Right lobe of liver (tissue), 6 donors: Measurements from ENCODE around the gene MANSC4. TPM values are rescaled to one million over a fixed set of nuclear protein-coding genes. Genes with fewer than 3 reads are reported as not detected.

Source experiments
- ATAC-seq, 4 donors: fragments of 200-7000 bp; cut with Tn5 transposase; one replicate each; pipeline ENCODE4 v1.9.1; 2020; ENCODE audit warnings: mild to moderate bottlenecking in 4 of 4, moderate library complexity in 4 of 4
- DNase-seq, 3 donors: peaks; one replicate each; pipeline ENCODE4 v3.0.0-alpha.2; 2020
- H3K27ac ChIP-seq, 3 donors: fragments of 200-600 bp; one replicate each; pipeline ENCODE4 v1.8.0; 2022
- H3K27me3 ChIP-seq, 2 donors: fragments of 200-600 bp; one replicate each; pipeline ENCODE4 v1.8.0; 2022
- H3K36me3 ChIP-seq, 4 donors: fragments of 200-600 bp; sonication (generic) in 1 of 4; one replicate each; pipeline versions ENCODE4 v1.5.1 to v1.8.0; 2017 to 2022; ENCODE audit warnings: control low read depth in 1 of 4
- H3K4me1 ChIP-seq, 4 donors: fragments of 200-600 bp; sonication (generic) in 1 of 4; one replicate each; pipeline versions ENCODE4 v1.5.1 to v1.8.0; 2017 to 2022; ENCODE audit warnings: control low read depth in 1 of 4
- H3K4me3 ChIP-seq, 3 donors: fragments of 200-600 bp; one replicate each; pipeline ENCODE4 v1.8.0; 2022
- H3K9me3 ChIP-seq, 4 donors: fragments of 200-600 bp; sonication (generic) in 1 of 4; one replicate each; pipeline versions ENCODE4 v1.5.1 to v1.8.0; 2017 to 2022; ENCODE audit warnings: control low read depth in 1 of 4
- POLR2A ChIP-seq: fragments of 450-650 bp; IDR thresholded peaks from one replicate; pipeline ENCODE4 v1.6.1; 2017; ENCODE audit warnings: antibody characterized with exemption, mild to moderate bottlenecking
- WGBS: methylation state at CpG from one replicate; pipeline ENCODE4 v1.1.6; 2018; ENCODE audit warnings: low coverage, low lambda C conversion rate; ENCODE audit not compliant: insufficient coverage; ENCODE audit errors: missing lambda C conversion rate; 5-methylcytosine and 5-hydroxymethylcytosine counted together
- intact Hi-C, 2 donors: fragments of 100-400 bp; cut with DNase I; formaldehyde crosslinking; loops; one replicate each; pipeline versions ENCODE4 v1.11.2 to v1.14.1; 2022
- total RNA-seq, 6 experiments: library from RNA; depleted of rRNA in 2 of 6; stranded (reverse); fragments of >200 nt in 2 of 6; fragmentation: NEBNext Ultra II Directional in 3 of 6; extraction: Animal tissue kit (Norgen Biotek cat#: 25700) in 3 of 6; gene quantifications; one replicate each; pipeline versions ENCODE4 v1.1.0 to v1.2.4, GENCODE V29; 2016 to 2023
- TF ChIP-seq, protein P1 (sequence below), 4 donors: fragments of 200-600 bp in 3 of 4; fragments of 450-650 bp in 1 of 4; IDR thresholded peaks; one replicate each; pipeline versions ENCODE4 v1.5.1 to v1.8.0; 2016 to 2022; ENCODE audit warnings: antibody characterized with exemption in 4 of 4, mild to moderate bottlenecking in 2 of 4
- donor health status: DM: no; HTN: yes; CAD: no.
- donor health status: DM: no; HTN: no; CAD: no.
- donor health status: DM: no; HTN: no; CAD: no.
- donor health status: DM: no; HTN: yes; CAD: no.
- donor health status: DM: no; HTN: yes; CAD: no.

MANSC4 gene
- total RNA-seq, 6 experiments from 2014 or later: not detected

DNA sequence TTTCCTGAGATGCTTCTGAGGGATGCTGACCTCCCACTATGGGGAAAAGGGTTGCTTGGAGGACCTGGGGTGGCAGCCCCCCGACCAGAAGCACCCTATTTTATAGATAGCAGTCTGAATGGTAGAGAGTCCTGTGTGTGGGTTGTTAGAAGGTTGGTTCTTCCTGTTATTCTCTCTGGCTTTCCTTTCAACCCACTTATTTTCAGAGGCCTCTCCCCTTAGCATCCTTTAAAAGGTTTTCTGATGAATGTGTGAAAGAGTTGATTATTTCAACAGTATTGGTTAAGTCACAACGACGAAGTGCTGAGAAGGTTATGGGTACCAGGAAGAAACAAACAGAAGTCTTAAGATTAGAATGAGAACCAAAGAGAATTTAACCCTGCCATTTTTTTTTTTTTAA lies 20.8 kb upstream of the MANSC4 start:
- H3K36me3 ChIP-seq: peaks cover 0 to 21% (median 10%) of the 10 kb centered on the region in 4 donors
- DNase-seq (no peak), ATAC-seq (no peak)
- WGBS: 74% methylated on average over 3 of the region's 3 CpGs
- no peak overlapping the region for H3K27ac ChIP-seq
- no peaks in the 10 kb centered on the region for H3K27me3 ChIP-seq
- no peaks in the 10 kb centered on the region for H3K9me3 ChIP-seq
- TF ChIP-seq POLR2A: no peak
- TF ChIP-seq, protein P1, sequence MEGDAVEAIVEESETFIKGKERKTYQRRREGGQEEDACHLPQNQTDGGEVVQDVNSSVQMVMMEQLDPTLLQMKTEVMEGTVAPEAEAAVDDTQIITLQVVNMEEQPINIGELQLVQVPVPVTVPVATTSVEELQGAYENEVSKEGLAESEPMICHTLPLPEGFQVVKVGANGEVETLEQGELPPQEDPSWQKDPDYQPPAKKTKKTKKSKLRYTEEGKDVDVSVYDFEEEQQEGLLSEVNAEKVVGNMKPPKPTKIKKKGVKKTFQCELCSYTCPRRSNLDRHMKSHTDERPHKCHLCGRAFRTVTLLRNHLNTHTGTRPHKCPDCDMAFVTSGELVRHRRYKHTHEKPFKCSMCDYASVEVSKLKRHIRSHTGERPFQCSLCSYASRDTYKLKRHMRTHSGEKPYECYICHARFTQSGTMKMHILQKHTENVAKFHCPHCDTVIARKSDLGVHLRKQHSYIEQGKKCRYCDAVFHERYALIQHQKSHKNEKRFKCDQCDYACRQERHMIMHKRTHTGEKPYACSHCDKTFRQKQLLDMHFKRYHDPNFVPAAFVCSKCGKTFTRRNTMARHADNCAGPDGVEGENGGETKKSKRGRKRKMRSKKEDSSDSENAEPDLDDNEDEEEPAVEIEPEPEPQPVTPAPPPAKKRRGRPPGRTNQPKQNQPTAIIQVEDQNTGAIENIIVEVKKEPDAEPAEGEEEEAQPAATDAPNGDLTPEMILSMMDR (IDR thresholded peaks at IDR 0.05): no peak
- no peak overlapping the region for H3K4me3 ChIP-seq
- no peaks in the 10 kb centered on the region for H3K4me1 ChIP-seq
- intact Hi-C loops: no loop called here

DNA sequence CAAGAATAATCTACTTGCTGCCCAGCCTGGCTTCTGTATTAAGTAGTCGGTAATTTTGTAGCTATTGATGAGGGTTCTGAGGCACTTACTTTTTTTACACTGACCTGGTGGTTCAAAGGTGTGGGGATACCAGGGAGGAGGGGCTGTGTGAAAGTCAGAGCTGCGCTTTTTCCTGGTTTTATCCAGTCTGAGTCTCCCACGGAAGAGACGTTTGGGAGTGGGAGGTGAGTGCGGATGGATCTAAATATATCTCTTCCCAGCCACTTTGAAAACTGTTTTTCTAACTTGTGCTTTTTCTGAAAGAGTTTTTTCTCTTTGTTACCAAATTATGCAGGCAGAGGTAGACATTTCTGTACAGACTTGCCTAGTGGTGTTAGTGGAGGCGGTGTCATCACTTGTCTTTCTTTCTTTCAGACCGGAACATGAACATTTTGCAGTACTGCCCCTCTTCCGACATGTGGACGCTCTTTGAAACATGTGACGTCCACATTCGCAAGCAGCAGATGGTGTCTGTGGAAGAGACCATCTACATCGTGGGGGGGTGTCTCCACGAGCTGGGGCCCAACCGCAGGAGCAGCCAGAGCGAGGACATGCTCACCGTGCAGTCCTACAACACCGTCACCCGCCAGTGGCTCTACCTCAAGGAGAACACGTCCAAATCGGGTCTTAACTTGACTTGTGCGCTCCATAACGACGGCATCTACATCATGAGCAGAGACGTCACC lies 17.4 kb upstream of the MANSC4 start:
- DNase-seq: no peak

DNA sequence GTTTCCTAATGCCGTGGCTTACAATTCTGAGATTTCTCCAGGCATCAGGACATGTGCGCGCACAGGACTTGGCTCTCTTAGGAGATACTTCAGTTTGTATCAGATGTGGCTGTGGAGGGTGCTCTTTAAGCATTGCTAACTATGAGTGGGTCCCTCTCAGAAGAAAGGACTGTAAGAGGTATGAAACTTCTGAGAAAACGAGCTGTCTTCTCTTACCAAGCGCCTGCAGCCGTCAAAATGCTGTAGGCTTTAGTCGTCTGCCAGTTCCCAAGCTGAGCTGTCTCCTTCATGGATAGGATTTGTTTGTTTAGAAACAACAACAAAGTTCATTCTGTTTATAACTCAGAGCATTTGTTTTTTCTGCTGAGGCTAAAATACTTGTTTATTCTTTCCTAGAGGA lies 16.1 kb upstream of the MANSC4 start:
- intact Hi-C loops: no loop called here
- no peaks in the 10 kb centered on the region for H3K9me3 ChIP-seq
- H3K27me3 ChIP-seq: no peaks in the 10 kb centered on the region
- TF ChIP-seq, protein P1 (IDR thresholded peaks at IDR 0.05): no peak
- no peak for TF ChIP-seq POLR2A
- H3K36me3 ChIP-seq: peaks cover 0 to 35% (median 10%) of the 10 kb centered on the region in 4 donors
- WGBS: 86% methylated on average over 5 of the region's 7 CpGs
- no peak overlapping the region for H3K27ac ChIP-seq
- no peak overlapping the region for H3K4me3 ChIP-seq
- no peaks in the 10 kb centered on the region for H3K4me1 ChIP-seq
- DNase-seq (no peak), ATAC-seq (no peak)

More for the DNA sequence above, 17.4 kb upstream of the MANSC4 start:
- Histone ChIP-seq H3K9me3 (no peaks in the 10 kb centered on the region), H3K27ac (no peak overlapping the region), H3K4me1 (no peaks in the 10 kb centered on the region), H3K4me3 (no peak overlapping the region), H3K36me3 (peaks cover 0 to 30% (median 10%) of the 10 kb centered on the region in 4 donors), H3K27me3 (no peaks in the 10 kb centered on the region)
- ATAC-seq: no peak
- intact Hi-C loops: no loop called here
- TF ChIP-seq, protein P1 (IDR thresholded peaks at IDR 0.05): no peak
- TF ChIP-seq POLR2A: no peak
- 97% methylated on average over 19 of the region's 24 CpGs for WGBS

- TF ChIP-seq POLR2A: no peak
- TF ChIP-seq, protein P1 (IDR thresholded peaks at IDR 0.05): no peak
- H3K27ac ChIP-seq: no peak overlapping the region
- DNase-seq: no peak
- no peaks in the 10 kb centered on the region for H3K27me3 ChIP-seq
- WGBS: 88% methylated on average over 6 of the region's 6 CpGs
- H3K4me1 ChIP-seq: no peaks in the 10 kb centered on the region
- H3K4me3 ChIP-seq: no peak overlapping the region
- peaks cover 0 to 35% (median 10%) of the 10 kb centered on the region in 4 donors for H3K36me3 ChIP-seq
- H3K9me3 ChIP-seq: no peaks in the 10 kb centered on the region
- no peak for ATAC-seq
- intact Hi-C loops: no loop called here
These were observed 15.0 kb upstream of the MANSC4 start for GRCh38 chr12:27794818-27795584.
